ENCODE measurements around the gene TBC1D21.
A peak's percentile ranks its signal among the peaks of the same experiment; 100 is the strongest.

Gene TBC1D21

GRCh38 chr15:73889053-73889761, 15.8 kb downstream of the TBC1D21 start:
- DNase-seq (ENCODE audit: low spot score) = no peak

- DNase-seq (ENCODE audit: low spot score) = no peak
Observed at GRCh38 chr15:73889762-73890124, 16.4 kb downstream of the TBC1D21 start.

GRCh38 chr15:73891328-73892315, 18.3 kb downstream of the TBC1D21 start:
- no peak for DNase-seq (ENCODE audit: low spot score)

- no peak for DNase-seq (ENCODE audit: low spot score)
Observed at GRCh38 chr15:73892446-73893226, 19.3 kb downstream of the TBC1D21 start.

GRCh38 chr15:73894133-73894814, 20.9 kb downstream of the TBC1D21 start:
- DNase-seq (ENCODE audit: low spot score) = no peak

- peak; percentile 33 for DNase-seq (ENCODE audit: low spot score)
Observed at GRCh38 chr15:73897441-73898261, 24.3 kb downstream of the TBC1D21 start.

GRCh38 chr15:73899197-73900094, 26.1 kb downstream of the TBC1D21 start:
- no peak for DNase-seq (ENCODE audit: low spot score)

- no peak for DNase-seq (ENCODE audit: low spot score)
Observed at GRCh38 chr15:73900095-73900712, 26.8 kb downstream of the TBC1D21 start.

GRCh38 chr15:73901126-73901810, 27.9 kb downstream of the TBC1D21 start:
- no peak for DNase-seq (ENCODE audit: low spot score)

GRCh38 chr15:73902121-73903020, 29.0 kb downstream of the TBC1D21 start:
- DNase-seq (ENCODE audit: low spot score) = no peak

GRCh38 chr15:73904026-73904815, 30.9 kb downstream of the TBC1D21 start:
- no peak for DNase-seq (ENCODE audit: low spot score)

- no peak for DNase-seq (ENCODE audit: low spot score)
Observed at GRCh38 chr15:73905225-73905827, 32.0 kb downstream of the TBC1D21 start.

GRCh38 chr15:73906346-73907034, 33.1 kb downstream of the TBC1D21 start:
- no peak for DNase-seq (ENCODE audit: low spot score)

- no peak for DNase-seq (ENCODE audit: low spot score)
Observed at GRCh38 chr15:73907035-73907408, 33.7 kb downstream of the TBC1D21 start.

GRCh38 chr15:73908030-73908821, 34.9 kb downstream of the TBC1D21 start:
- DNase-seq (ENCODE audit: low spot score) = peak; percentile 88
